HG03520 (cell line): ENCODE results near the gene HMGN4.
A peak's percentile ranks its signal among the peaks of the same experiment; 100 is the strongest.
"Not testable (repeated sequence)": the region's sequence is repeated elsewhere in the genome, so short reads cannot be mapped to it uniquely, and the experiment has no call there.

Source experiments
- ATAC-seq: cut with Tn5 transposase; IDR thresholded peaks from one replicate; pipeline ENCODE4 v1.9.1; 2021; ENCODE audit warnings: mild to moderate bottlenecking, moderate library complexity; ENCODE audit not compliant: unreplicated experiment

The HMGN4 gene

DNA sequence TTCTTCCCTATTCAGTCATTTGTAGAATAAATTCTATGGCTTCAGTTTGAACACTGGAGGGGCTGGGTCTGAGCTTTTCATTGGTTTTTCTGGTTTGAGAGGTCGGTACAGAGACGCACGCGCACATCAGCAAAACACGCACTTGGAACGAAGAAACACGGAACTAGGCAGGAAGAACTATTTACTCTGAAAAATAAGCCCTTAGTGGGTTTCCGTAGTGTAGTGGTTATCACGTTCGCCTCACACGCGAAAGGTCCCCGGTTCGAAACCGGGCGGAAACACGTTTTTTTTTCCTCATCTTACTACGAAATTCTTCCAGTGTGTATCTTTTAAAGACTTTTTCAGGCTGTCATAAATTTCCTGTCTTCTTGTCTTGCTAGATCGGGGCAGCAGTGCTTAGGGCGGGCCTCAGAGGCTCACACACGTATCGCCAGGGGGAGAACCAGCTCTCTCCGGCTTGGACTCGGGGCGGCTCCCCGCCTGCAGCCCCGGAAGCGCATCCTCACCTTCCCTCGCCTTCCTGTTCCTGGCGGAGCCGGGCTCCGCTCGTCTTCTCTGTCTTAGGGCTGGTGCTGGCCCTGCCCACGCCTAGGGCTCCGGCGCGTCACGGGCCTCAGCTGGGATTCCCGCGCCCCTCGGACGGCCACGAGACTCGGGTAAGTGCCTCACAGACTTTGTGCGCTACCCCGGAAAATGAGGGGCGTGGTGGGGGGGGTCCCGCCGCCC, at the start of gene HMGN4:
Gene HMGN4, plus strand, starts transcription at position 521 of the 726 bp plus-strand sequence. CDS start 6,841 bp downstream, outside the sequence.
- ATAC-seq, result peak; percentile 43

DNA sequence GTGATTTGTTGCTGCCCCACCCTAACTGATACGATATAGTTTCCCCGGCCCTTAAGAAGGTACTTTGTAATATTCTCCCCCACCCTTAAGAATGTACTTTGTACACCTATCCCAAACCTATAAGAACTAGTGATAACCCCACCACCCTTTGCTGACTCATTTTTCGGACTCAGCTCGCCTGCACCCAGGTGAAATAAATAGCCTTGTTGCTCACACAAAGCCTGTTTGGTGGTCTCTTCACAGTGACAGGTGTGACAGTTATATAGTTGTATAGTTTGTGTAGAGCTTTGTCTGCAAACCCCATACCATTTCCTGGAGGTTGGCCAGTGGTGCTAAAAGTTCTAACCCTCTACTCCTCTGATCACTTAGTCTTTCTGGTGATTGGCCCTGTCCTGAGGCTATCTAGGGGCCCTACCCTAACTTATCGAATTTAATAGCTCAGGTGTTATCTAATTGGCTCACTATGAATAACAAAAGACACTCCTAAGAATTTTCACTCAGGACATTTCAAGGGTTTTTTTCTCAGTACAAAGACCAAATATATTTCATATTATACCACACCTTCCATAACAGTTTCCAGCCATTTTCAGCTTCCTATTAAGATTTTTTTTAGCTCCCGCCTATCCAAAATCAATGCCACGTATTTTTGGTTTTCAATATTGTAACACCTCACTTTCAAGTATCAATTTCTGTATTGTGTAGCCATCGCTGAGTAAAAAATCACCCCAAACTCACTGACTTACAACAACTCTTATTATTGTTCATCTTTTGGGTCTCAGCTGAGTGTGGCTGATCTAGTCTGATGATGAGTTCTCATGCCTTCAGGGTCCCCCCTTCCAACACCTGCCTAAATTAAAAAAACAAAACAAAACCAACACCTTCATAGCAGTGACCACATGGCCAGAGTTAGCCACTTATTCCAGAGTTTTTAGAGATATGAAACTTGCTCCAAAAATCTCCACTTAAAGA, 47.9 kb upstream of the HMGN4 start:
- no peak for ATAC-seq

DNA sequence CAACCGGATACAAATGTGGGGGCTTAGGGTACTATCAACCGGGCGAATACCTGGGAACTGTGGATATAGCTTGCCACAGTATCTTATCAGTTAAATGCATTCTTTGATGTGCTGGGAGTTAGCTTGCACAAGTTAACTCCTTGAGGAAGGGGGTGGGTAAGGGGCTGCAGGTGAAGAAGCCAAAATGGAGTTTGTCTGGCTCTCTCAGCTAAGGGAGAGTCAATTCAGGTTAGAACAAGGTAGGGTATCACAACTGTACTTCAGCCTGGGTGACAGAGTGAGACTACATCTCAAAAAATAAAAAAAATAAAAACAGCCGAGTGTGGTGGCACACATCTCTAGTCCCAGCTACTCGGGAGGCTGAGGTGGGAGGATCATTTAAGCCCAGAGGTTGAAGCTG, 46.6 kb upstream of the HMGN4 start:
- ATAC-seq, result no peak

DNA sequence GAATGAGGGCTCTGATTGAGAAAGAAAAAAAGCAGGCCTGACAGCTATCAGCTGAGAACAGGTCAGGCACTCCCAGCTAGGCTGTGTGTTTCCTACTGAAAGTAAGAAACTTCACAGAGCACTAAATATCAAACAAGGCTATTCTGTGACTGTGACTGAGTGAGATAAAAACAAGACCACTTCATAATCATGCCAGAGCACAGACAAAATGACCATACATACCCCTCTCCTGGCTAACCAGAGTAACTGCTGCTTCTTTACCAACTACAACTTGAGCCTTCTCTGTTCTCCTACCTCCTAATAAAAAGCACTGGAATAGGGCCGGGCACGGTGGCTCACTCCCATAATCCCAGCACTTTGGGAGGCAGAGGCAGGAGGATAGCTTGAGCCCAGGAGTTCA, 44.9 kb upstream of the HMGN4 start:
- ATAC-seq, result no peak

DNA sequence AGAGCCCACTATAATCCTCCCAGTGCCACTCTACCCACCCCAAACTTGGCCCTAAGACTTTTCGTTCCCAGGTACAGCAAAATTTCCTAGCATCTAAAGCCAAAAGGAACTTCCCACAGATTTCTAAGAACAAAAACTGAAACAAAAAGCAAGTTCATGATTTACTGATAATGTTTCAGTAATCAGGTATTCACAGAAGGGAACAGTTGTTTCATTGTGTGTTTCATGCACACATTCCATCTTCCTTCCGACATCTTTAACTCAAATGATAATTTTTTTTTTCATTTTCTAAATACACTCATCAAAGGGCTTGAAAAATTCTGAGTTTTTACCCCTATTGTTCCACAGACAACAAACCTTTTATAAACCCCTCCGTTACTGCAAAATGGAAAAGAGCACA, 44.0 kb upstream of the HMGN4 start:
- no peak for ATAC-seq

DNA sequence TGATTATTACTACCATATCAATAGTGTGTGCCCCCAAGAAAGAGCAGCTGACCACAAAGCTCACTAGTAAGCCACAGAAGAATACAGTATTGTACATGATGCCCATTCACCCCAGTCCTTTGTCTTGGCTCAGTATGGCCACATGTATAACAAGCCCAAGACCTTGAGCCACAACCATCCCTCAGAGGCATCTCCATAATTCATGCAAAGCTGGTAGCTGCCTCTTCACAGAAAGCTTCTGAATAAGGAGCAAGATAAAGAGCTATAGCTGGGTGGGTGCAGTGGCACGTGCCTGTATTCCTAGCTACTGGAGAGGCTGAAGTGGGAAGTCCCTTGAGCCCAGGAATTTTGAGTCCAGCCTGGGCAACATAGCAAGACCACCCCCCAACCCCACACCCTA, 42.9 kb upstream of the HMGN4 start:
- ATAC-seq, result no peak

DNA sequence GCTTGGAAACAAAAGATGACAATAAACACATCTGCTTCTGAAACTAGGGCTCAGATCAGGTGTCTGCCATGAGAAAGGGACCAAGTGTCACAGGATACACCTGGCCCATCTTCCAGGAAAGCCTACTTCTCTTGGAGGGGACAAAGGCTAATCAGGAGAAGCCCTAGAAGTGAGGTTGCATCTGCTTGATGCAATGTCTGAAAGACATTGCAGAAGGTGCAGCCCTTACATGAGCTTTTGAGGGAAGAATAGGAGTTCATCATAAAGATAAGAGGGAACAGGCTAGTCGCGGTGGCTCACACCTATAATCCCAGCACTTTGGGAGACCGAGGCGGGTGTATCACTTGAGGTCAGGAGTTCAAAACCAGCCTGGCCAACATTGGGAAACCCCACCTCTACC, 40.6 kb upstream of the HMGN4 start:
- no peak for ATAC-seq

DNA sequence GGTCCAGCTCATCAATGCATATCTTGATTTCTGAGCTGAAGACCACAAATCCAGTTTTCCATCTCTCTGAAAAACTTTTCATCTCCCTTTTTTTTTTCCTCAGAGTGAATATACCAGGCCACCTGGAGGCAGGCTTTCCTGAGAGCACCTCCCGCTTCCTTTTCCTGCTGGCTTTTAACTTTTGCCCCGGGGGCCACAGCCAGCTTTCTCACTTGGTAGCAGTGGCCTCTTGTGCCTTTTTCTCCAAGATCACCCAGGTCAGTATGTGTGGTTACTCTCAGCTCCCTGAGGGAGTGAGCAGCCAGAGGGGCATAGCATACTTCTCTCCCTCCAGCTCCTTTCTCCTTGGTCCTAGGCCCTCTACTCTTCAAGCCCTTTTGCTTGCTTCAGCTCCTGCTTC, 38.1 kb upstream of the HMGN4 start, which contains the start of gene BTN1A1:
Gene BTN1A1, plus strand, starts transcription at position 202 of the 400 bp plus-strand sequence. CDS start 984 bp downstream, outside the sequence.
- ATAC-seq, result no peak

DNA sequence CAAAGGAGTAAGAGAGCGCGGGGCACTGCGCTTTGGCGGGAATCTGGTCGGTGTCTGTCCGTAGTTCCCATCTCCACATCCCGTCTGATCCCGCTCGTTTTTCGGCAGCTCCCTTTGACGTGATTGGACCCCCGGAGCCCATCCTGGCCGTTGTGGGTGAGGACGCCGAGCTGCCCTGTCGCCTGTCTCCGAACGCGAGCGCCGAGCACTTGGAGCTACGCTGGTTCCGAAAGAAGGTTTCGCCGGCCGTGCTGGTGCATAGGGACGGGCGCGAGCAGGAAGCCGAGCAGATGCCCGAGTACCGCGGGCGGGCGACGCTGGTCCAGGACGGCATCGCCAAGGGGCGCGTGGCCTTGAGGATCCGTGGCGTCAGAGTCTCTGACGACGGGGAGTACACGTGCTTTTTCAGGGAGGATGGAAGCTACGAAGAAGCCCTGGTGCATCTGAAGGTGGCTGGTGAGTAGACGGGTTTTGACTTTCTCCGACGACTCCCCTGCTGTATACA, 36.6 kb upstream of the HMGN4 start:
- ATAC-seq, result no peak

DNA sequence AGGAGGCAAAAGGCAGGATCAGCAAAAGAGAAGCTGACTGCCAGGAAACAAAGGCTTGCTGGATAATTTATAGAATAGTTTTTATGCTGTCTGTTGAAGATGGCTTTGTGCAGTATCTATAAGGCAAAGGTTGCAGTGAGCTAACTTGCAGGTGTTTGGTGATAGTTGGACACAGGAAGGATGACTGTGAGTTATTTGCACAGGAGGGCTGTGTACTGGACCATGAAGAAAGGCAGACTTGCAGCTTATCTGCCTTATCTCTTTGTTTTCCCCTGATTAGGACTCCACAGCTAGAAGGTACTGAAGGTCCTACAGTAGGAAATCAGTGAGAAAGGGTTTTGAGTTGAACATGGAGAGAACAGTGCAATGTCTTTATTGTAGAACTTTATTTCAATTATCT, 36.0 kb upstream of the HMGN4 start:
- ATAC-seq, result no peak

DNA sequence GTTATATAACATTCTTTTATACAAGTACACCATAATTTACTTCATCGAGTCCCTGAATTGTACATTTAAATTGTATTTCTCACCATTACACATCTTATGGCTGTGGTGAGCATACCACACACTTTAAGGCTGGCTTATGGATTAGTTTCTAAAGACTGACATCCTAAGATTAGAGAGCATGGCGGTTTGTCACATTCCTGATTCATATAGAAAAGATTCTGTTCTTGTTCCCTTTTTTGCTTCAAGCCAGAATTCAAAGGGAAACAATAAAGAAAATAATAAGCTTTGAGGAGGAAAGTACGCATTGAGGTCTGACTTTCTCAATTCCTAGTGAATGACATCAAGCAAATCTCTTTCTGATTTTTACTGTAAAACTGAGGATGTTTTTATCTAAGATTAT, 35.5 kb upstream of the HMGN4 start:
- ATAC-seq, result no peak

DNA sequence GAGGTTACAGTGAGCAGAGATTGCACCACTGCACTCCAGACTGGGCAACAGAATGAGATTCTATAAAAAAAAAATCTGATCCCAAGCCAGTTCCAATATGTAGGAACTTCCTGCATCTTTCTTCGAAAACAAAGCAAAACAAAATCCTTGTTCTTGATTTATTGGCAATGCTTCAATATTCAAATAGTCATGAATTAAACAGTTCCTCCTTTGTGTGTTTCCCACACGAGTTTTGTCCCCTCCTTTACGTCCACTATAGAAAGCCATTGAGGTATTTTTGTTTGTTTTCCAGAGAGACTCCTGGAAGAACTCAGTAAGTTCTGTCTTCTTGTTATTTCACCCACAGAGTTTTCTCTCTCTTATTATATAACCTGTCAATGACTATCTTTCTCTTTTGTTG, 30.5 kb upstream of the HMGN4 start:
- ATAC-seq, result no peak

DNA sequence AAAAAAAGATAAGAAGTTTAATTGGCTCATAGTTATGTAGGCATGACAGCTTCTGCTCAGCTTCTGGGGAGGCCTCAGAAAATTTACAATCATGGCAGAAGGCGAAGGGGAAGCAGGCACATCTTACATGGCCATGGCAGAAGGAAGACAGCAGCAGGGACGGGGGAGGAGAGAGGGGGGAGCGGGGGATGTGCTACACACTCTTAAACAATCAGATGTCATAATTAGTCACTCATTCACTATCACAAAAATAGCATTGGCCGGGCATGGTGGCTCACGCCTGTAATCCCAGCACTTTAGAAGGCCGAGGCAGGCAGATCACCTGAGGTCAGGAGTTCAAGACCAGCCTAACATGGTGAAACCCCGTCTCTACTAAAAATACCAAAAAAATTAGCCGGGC, 27.1 kb upstream of the HMGN4 start:
- not testable (repeated sequence) for ATAC-seq

DNA sequence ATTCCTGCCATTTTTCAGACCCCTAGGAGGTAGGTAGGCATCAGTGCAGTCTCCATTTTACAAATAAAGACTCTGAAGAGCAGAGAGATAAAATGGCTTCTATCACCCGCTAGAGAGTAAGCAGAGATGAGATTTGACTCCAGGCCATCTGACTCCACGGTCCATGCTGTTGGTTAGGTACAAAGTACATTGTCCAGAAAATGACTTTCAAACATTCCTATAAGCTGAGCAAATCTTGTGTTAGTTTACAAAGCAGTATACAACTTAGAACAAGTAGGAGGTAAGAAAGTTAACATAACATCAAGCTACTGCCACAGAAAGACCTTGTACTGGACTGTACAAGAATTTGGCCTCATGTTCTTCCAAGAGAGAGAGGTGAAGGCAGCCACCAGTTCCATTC, 23.2 kb upstream of the HMGN4 start:
- no peak for ATAC-seq

DNA sequence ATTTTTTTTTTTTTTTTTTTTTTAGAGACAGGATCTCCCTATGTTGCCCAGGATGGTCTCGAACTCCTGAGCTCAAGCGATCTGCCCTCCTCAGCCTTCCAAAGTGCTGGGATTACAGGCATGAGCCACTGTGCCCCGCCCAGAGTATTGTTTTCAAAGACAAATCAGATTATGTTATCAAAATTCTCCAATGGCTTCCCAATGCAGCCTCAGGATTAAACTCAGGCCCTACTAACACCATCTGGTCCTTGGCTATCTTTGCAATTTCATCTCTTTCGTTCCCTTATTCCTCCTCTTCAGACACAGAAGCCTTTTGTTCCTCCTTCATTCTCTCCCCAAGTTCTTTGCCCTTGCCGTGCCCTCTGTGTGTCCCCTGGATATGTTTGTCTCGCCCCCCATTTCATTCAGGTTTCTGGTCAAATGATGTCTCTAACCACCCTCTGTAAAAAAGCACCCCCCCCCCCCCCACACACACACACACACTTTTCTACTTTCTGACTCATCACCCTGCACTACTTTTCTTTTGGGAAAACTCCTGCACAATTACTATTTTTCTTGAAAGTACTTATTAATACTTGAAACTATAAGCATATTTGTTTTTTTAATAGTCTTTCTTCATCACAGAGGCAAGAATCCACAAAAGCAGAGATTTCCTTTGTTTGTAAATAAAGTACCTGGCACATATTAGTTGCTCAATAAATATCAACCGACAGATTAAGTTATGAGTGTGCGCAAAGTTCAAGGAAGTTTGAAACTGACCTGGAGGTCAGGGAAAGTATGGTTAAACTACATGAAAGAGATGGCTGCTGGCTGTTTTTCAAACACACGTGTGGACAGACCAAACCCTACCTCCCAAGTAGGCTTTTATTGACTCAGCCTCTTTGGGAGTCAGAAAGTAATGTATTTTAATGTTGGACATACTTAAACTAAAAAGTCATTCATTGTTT, 21.4 kb upstream of the HMGN4 start:
- no peak for ATAC-seq

DNA sequence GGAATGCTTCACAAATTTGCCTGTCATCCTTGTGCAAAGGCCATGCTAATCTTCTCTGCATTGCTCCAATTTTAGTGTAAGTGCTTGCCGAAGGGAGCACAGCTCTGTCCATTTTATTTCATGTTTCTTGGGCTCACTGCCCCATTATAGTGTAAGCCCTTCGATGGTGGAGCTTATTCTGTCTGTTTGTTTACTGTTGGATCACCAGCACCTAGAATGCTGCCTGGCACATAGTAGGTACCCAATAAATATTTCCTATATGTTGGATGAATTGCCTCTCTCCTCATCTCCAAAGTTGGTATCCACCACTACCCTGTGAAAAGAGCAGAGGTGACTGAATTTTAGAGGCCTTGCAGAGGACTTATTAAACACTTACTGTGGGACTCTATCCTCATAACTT, 18.8 kb upstream of the HMGN4 start:
- no peak for ATAC-seq

DNA sequence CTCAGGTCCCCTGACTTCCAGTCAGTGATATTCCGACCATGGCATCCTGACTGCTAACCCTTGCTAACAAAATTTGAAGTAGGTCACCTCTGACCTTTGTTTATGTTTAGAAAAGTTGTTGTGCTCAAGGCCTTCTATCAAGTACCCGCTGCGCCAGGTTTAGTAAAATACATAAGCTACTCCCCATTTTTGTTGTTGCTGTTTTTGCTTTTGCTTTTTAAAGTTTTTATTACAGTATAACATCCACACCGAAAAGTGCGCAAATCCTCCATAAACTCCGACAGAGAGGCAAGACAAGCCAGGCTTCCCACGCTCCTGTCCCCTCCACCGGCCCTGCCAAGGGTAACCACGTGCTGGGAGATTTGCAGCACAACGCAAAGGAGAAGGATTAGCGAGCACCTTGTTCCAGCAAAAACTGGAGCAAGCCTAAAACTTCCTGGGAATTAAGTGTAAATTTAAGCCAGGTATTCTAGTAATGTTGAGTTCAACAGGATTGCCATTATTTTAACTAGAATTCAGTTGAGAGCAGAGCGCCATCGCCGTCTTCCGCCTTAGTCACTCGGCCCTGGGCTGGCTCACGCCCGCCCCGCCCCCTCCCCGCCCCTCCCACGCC, 17.8 kb upstream of the HMGN4 start:
- peak; percentile 28 for ATAC-seq

DNA sequence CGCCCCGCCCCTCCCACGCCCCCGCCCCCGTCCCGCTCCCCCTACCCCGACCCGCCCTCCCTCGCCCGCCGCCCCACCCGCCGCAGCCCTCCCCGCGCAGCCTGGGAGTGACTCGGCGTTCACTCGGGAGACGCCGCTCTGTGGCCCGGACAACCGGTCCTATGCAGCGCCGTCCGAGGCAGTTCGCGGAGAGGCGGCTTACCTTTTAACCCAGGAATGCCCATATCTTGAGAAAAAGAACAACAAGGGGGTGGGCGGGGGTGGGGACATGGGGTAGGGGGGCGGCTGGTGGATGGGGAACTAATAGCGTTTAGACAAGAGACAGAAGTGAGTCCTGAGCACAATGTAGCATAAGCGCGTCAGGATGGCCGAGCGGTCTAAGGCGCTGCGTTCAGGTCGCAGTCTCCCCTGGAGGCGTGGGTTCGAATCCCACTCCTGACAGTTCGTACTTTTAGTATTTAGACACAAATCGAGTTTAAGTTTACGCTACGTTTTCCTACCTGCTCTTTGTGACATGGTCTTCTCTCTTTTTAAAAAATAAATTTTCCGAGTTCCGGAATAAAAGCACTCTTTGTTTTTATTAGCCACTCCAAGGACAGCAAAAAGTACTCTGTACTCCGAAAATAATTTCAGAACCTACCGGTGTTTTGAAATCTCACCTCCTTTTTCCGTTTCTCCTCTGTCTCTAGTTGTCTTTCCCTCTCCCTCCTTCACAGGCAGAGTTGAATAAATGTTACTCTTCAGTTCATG, 17.1 kb upstream of the HMGN4 start:
- peak; percentile 45 for ATAC-seq

DNA sequence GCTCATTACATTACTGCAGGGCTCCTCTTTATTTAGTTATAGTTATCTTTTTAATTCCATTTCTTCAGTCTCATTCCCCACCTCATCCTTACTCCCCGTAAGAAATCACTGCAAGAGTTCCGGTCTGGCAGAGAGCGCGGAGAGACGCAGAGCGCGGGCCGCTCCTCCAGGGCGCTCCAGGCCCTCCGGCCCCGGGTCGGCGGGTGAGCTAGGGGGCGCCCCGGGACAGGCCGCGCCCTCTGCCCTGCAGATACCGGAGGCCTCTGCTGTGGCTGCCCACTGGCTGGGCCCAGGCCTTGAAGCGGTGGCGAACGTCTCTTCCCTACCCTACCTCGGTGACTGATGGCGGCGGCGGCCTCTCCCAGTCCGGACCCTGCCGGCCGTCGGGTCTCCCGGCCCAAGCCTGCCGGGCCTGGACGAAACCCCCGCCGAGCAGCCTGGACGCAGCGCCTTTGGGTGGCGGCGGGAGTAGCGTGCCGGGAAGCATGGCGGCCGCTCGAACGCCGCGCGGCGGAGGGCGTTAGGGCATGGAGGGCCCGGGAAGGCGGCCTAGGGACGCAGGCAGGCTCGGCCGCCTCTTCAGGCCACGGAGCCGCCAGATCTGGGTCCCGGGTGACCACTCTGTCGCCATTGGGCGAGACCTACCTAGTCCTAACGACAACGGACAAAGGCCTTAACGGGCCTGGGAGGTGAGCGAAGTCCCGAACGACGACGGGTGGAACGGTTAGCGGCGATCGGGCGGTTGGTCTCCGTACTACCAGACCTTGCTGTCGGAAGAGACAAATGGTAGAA, 16.4 kb upstream of the HMGN4 start:
- peak; percentile 73 for ATAC-seq
